Ovary (tissue), 9 donors: ENCODE measurements around the gene DEDD. TPM values are rescaled to one million over a fixed set of nuclear protein-coding genes. Genes with fewer than 3 reads are reported as not detected.

Experiments used
- DNase-seq, 5 donors: peaks; one replicate each; pipeline ENCODE4 v3.0.0-alpha.2; 2019 to 2020
- H3K27ac ChIP-seq, 2 donors: fragments of 200-600 bp; one replicate each; pipeline versions ENCODE4 v1.5.1 to v1.8.0; 2019 to 2022
- H3K27me3 ChIP-seq: fragments of 200-600 bp; one replicate; pipeline ENCODE4 v1.8.0; 2022
- H3K36me3 ChIP-seq: fragments of 200-600 bp; sonication (generic); one replicate; pipeline ENCODE4 v1.5.1; 2019
- H3K4me1 ChIP-seq: one replicate; pipeline ENCODE4 v1.8.1; 2013; ENCODE audit warnings: mild to moderate bottlenecking, moderate library complexity; ENCODE audit not compliant: insufficient read depth
- H3K4me3 ChIP-seq: fragments of 200-600 bp; sonication (generic); one replicate; pipeline ENCODE4 v1.5.1; 2017
- H3K9me3 ChIP-seq, 2 donors: fragments of 200-600 bp in 1 of 2; sonication (generic) in 1 of 2; one replicate each; pipeline versions ENCODE4 v1.5.1 to v1.8.1; 2013 to 2019; ENCODE audit warnings: mild to moderate bottlenecking in 1 of 2, moderate library complexity in 1 of 2
- CTCF ChIP-seq, 3 donors: fragments of 450-650 bp in 2 of 3; fragments of 200-600 bp in 1 of 3; IDR thresholded peaks; one replicate each; pipeline versions ENCODE4 v1.5.1 to v1.8.0; 2016 to 2022; ENCODE audit warnings: antibody characterized with exemption in 3 of 3, mild to moderate bottlenecking in 1 of 3
- EP300 ChIP-seq: sonication (generic); formaldehyde crosslinking; IDR thresholded peaks from one replicate; pipeline ENCODE4 v1.6.1; 2017; ENCODE audit warnings: antibody characterized with exemption
- POLR2A ChIP-seq: fragments of 450-650 bp; IDR thresholded peaks from one replicate; pipeline ENCODE4 v1.6.1; 2017; ENCODE audit warnings: antibody characterized with exemption, mild to moderate bottlenecking, moderate library complexity
- WGBS, 3 donors: extraction: QIAGEN DNeasy Blood & Tissue Kit in 1 of 3; methylation state at CpG; one replicate each; pipeline versions ENCODE4 v1.1.5 to v1.1.7; 2013 to 2017; 5-methylcytosine and 5-hydroxymethylcytosine counted together
- intact Hi-C, 4 donors: fragments of 100-400 bp; cut with DNase I; formaldehyde crosslinking; loops; one replicate each; pipeline versions ENCODE4 v1.11.0 to v1.15.1; 2022 to 2023
- polyA plus RNA-seq, 2 donors: library from polyadenylated mRNA; stranded (reverse); fragments of 200-250 nt in 1 of 2; fragments of 350-450 nt in 1 of 2; fragmentation: Illumina TruSeq in 1 of 2; extraction: RNeasy Lipid Tissue Mini Kit (QIAGEN cat#74804) in 1 of 2; gene quantifications; one replicate each; pipeline ENCODE4 v1.2.3, GENCODE V29; 2013 to 2014
- total RNA-seq, 7 donors: library from RNA; depleted of rRNA in 2 of 7; stranded (reverse); fragments of >200 nt in 2 of 7; fragmentation: NEBNext Ultra II Directional in 3 of 7; extraction: Animal tissue kit (Norgen Biotek cat#: 25700) in 3 of 7; gene quantifications; one replicate each; pipeline versions ENCODE4 v1.1.0 to v1.2.4, GENCODE V29; 2016 to 2023
- donor health status: DM: no; HTN: no; CAD: no; lungs with moderate emphysema.
- donor health status: DM: no; HTN: no; CAD: no.
- donor health status: Bipolar disorder and iron deficiency.
- donor health status: DM: yes; HTN: yes; CAD: no.
- donor health status: DM: no; HTN: no; CAD: no.
- donor health status: DM: yes; HTN: yes; CAD: no.

DEDD gene
- total and polyA plus RNA-seq, 9 donors = 19.0 to 53.9 (median 38.1) TPM

DNA sequence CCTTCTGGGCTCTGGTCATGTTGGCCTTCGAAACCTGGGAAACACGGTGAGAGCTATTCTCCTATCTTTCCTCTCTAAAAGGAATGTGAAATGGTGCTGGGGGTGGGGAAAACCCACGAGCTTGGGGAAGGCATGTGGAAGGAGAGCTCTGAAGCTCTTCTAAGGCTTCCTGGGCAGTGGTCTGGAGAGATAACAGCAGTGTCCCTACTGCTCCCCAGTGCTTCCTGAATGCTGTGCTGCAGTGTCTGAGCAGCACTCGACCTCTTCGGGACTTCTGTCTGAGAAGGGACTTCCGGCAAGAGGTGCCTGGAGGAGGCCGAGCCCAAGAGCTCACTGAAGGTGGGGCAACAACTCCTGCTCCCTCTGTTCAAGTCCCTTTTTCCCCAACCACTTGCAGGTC is 29.6 kb upstream of the DEDD start:
- Histone ChIP-seq H3K36me3 (no peaks in the 10 kb centered on the region), H3K4me1 (peaks cover 10% of the 10 kb centered on the region), H3K27ac (no peak overlapping the region), H3K4me3 (no peak overlapping the region), H3K27me3 (no peaks in the 10 kb centered on the region), H3K9me3 (no peaks in the 10 kb centered on the region)
- TF ChIP-seq EP300 (no peak), POLR2A (no peak), CTCF (IDR thresholded peaks at IDR 0.05) (no peak)
- intact Hi-C loops = no loop called here
- WGBS, 3 donors = 66 to 71% (median 68%) methylated on average over 7 of the region's 7 CpGs
- peak in 1 of 5 donors; percentile 12 for DNase-seq

DNA sequence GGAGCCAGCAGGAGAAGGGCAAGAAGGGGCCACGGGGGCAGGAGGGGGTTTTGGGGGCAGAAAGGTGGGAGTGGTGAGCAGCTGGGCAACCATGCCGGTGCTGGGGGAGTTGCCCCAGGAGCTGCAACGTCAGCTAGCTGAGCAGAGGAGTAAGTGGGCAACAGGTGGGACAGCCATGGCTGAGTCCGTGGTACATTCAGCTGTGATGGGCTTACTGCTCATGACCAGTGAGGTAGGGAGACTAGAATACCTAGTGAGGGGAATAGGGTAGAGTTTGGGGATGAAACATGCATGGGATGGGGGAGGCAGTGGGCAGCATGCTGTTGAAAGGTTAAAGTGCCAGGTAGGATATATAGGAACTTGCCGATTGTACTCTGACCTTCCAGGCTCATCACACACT is 29.2 kb upstream of the DEDD start:
- 59 to 72% (median 63%) methylated on average over 5 of the region's 5 CpGs for WGBS, 3 donors
- TF ChIP-seq CTCF (IDR thresholded peaks at IDR 0.05) = no peak
- no peak for TF ChIP-seq POLR2A
- TF ChIP-seq EP300 = no peak
- Histone ChIP-seq H3K9me3 (no peaks in the 10 kb centered on the region), H3K27ac (no peak overlapping the region), H3K36me3 (no peaks in the 10 kb centered on the region), H3K27me3 (no peaks in the 10 kb centered on the region), H3K4me1 (peaks cover 10% of the 10 kb centered on the region), H3K4me3 (no peak overlapping the region)
- peak in 1 of 5 donors; percentile 11 for DNase-seq
- intact Hi-C loops = no loop called here

DNA sequence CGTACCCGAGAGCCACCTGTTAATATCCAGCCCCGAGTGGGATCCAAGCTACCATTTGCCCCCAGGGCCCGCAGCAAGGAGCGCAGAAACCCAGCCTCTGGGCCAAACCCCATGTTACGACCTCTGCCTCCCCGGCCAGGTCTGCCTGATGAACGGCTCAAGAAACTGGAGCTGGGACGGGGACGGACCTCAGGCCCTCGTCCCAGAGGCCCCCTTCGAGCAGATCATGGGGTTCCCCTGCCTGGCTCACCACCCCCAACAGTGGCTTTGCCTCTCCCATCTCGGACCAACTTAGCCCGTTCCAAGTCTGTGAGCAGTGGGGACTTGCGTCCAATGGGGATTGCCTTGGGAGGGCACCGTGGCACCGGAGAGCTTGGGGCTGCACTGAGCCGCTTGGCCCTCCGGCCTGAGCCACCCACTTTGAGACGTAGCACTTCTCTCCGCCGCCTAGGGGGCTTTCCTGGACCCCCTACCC is 28.2 kb upstream of the DEDD start:
- Histone ChIP-seq H3K36me3 (no peaks in the 10 kb centered on the region), H3K4me1 (peaks cover 10% of the 10 kb centered on the region), H3K27me3 (no peaks in the 10 kb centered on the region), H3K9me3 (no peaks in the 10 kb centered on the region), H3K27ac (peak overlapping the region in 1 of 2 donors; percentile 89), H3K4me3 (no peak overlapping the region)
- intact Hi-C loops = no loop called here
- no peak for TF ChIP-seq POLR2A
- no peak for TF ChIP-seq EP300
- no peak for TF ChIP-seq CTCF (IDR thresholded peaks at IDR 0.05)
- no peak for DNase-seq
- WGBS, 3 donors = 87 to 90% (median 88%) methylated on average over 22 of the region's 22 CpGs

DNA sequence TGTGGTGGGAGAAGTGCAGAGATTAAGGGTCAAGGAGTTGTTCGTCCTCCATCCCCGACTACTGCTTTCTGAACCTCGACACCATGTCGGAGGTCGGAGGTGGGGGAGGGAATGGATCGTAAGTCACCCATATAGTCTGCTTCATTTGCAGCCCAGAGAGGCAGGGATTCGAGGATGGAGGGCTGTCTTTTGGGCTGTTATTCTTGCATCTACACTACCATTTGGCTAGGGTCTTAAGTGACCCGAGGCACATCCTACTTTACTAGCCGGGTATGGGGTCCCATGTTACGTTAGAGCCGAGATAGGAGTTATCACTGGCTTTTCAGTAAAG is 27.4 kb upstream of the DEDD start:
- no peak for TF ChIP-seq CTCF (IDR thresholded peaks at IDR 0.05)
- TF ChIP-seq EP300 = no peak
- no peak for TF ChIP-seq POLR2A
- H3K4me1 ChIP-seq = peaks cover 11% of the 10 kb centered on the region
- H3K27ac ChIP-seq = peak overlapping the region; percentile 68 to 89
- H3K4me3 ChIP-seq = peak overlapping the region; percentile 84
- DNase-seq = no peak
- intact Hi-C loops = loop anchor here in 1 of 4 donors (10.0 kb wide), 1 partner anchor 875 kb away; the partner anchor contains the start of gene PEX19
- whole genome bisulfite sequencing, 3 donors = 3 to 4% (median 3%) methylated on average over 10 to 11 of the region's 11 CpGs
- no peaks in the 10 kb centered on the region for H3K36me3 ChIP-seq
- no peaks in the 10 kb centered on the region for H3K27me3 ChIP-seq
- H3K9me3 ChIP-seq = no peaks in the 10 kb centered on the region
